Calu3 (cell line): ENCODE measurements around the gene UMOD. TPM values are rescaled to one million over a fixed set of nuclear protein-coding genes. Genes with fewer than 3 reads are reported as not detected.

ENCODE experiments used
- BruUV-seq: library from RNA; stranded (reverse); fragments of 400-500 nt; replicated peaks from 2 replicates; lab custom pipeline; 2021; lab: Mats Ljungman, UMichigan
- CTCF ChIA-PET: fragments of 300-600 bp; sonication (Branson Sonifier 250); formaldehyde crosslinking; loops from one replicate; lab custom pipeline; 2022; ENCODE audit warnings: antibody characterized with exemption; lab: Charles Lee
- DNase-seq: peaks from one replicate; pipeline ENCODE4 v3.0.0; 2022
- H3K27ac Mint-ChIP-seq: one replicate; pipeline ENCODE4 v1.8.0; 2022; ENCODE audit warnings: mixed read lengths; ENCODE audit not compliant: unreplicated experiment
- H3K27me3 Mint-ChIP-seq: one replicate; pipeline ENCODE4 v1.8.0; 2022; ENCODE audit warnings: mixed read lengths; ENCODE audit not compliant: unreplicated experiment
- H3K36me3 Mint-ChIP-seq: one replicate; pipeline ENCODE4 v1.8.0; 2022; ENCODE audit warnings: mild to moderate bottlenecking, moderate library complexity, mixed read lengths; ENCODE audit not compliant: insufficient read depth, unreplicated experiment
- H3K4me1 Mint-ChIP-seq: one replicate; pipeline ENCODE4 v1.8.0; 2022; ENCODE audit warnings: mild to moderate bottlenecking, low read depth, mixed read lengths; ENCODE audit not compliant: unreplicated experiment
- H3K4me3 Mint-ChIP-seq: one replicate; pipeline ENCODE4 v1.8.0; 2022; ENCODE audit warnings: mild to moderate bottlenecking, low read depth, moderate library complexity, mixed read lengths; ENCODE audit not compliant: unreplicated experiment
- H3K9me3 Mint-ChIP-seq: one replicate; pipeline ENCODE4 v1.8.0; 2022; ENCODE audit warnings: low read depth, mixed read lengths; ENCODE audit not compliant: unreplicated experiment
- intact Hi-C: fragments of 100-400 bp; cut with micrococcal nuclease; formaldehyde crosslinking; loops from one replicate; pipeline ENCODE4 v1.10.0; 2022; ENCODE audit not compliant: unreplicated experiment
- total RNA-seq: library from RNA; stranded (reverse); gene quantifications from 2 replicates; pipeline ENCODE4 v1.2.3, GENCODE V29; 2022
- TF ChIP-seq, protein P1 (sequence below): fragments of 200-600 bp; IDR thresholded peaks from one replicate; pipeline ENCODE4 v1.8.0; 2022; ENCODE audit warnings: antibody characterized with exemption; ENCODE audit not compliant: unreplicated experiment

Gene UMOD
- total RNA-seq, 1 experiment from 2014 or later: not detected

DNA sequence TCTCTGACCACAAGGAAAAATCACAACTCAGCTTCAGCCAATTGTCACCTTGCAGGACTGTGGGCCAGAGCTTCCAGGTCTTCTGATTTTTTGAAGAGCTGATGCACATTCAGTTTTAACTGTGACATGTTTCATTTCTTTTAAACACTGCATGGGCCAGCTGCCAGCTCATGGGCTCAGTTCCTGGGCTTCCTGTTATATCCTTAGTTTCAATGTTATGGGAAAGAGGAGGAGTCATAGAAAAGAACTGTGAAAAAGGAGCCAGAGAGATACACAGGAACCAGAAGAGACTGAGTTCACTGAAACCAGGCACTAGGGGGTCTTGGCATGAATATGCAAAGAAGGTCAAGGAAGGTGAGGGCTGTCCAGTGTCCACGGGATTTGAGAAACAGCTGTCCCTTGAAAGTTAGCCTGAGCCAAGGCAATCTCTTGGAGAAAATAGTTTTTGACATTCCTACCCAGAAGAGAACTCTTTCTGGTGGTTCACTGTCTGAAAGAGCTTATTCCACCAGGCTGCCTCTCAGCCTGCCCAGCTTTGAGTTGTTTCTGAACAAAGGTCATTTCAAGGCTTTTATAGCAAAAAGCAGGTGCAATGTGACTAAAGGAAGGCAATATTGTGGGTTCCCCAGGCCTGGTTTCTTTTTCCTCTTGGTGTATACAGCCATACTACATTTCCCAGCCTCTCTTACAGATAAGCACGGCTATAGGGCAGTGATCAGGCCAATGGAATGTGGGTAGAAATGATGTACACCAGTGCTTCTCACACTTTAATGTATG lies 41.5 kb upstream of the UMOD start:
- no peaks in the 10 kb centered on the region for H3K9me3 Mint-ChIP-seq
- CTCF ChIA-PET: interaction anchor here (0.9 kb wide), 1 partner anchor 9 kb away, joined by 3 read pairs; no protein-coding TSS in a partner anchor
- no peaks in the 10 kb centered on the region for H3K36me3 Mint-ChIP-seq
- TF ChIP-seq, protein P1, sequence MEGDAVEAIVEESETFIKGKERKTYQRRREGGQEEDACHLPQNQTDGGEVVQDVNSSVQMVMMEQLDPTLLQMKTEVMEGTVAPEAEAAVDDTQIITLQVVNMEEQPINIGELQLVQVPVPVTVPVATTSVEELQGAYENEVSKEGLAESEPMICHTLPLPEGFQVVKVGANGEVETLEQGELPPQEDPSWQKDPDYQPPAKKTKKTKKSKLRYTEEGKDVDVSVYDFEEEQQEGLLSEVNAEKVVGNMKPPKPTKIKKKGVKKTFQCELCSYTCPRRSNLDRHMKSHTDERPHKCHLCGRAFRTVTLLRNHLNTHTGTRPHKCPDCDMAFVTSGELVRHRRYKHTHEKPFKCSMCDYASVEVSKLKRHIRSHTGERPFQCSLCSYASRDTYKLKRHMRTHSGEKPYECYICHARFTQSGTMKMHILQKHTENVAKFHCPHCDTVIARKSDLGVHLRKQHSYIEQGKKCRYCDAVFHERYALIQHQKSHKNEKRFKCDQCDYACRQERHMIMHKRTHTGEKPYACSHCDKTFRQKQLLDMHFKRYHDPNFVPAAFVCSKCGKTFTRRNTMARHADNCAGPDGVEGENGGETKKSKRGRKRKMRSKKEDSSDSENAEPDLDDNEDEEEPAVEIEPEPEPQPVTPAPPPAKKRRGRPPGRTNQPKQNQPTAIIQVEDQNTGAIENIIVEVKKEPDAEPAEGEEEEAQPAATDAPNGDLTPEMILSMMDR: no peak
- BruUV-seq: no TSS peak
- H3K27ac Mint-ChIP-seq: no peak overlapping the region
- H3K27me3 Mint-ChIP-seq: peaks cover 11% of the 10 kb centered on the region
- no peak for DNase-seq
- no peak overlapping the region for H3K4me3 Mint-ChIP-seq
- intact Hi-C loops: no loop called here
- H3K4me1 Mint-ChIP-seq: no peaks in the 10 kb centered on the region

DNA sequence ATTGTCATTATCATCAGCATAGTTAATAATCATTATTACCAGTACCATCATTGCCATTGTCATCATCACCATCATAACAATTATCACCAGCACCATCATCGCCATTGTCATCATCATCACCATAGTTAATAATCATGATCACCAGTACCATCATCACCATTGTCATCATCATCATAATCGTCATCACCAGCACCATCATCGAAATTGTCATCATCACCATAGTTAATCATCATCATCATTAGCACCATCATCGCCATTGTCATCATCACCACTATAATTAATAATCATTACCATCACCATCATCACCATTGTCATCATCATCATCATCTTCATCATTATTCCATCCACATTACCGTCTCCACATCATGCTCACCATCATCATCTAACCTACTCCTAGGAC lies 38.5 kb upstream of the UMOD start:
- Mint-ChIP-seq H3K36me3 (no peaks in the 10 kb centered on the region), H3K4me1 (no peaks in the 10 kb centered on the region), H3K27ac (no peak overlapping the region), H3K4me3 (no peak overlapping the region), H3K27me3 (peaks cover 33% of the 10 kb centered on the region), H3K9me3 (no peaks in the 10 kb centered on the region)
- BruUV-seq: no TSS peak
- no peak for DNase-seq
- TF ChIP-seq, protein P1: no peak
- intact Hi-C loops: no loop called here
- CTCF ChIA-PET: no interaction called here

DNA sequence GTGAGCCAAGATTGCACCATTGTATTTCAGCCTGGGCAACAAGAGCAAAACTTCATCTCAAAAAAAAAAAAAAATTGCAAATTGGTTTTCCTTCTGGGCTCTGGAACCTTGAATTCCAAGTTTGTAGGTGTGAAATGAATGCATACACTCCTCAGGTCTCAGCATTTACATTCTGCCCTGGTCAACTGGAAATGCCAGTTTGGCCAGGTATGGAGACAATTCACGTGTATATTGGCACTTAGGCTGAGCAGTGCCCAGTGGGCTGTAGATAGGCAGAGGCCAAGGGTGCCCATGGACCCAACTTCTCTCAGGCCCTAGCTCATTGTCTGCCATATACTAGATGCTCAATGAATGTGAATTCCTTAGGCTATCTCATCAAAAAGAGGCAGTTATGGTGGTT lies 36.3 kb upstream of the UMOD start:
- Mint-ChIP-seq H3K9me3 (no peaks in the 10 kb centered on the region), H3K27me3 (peaks cover 44% of the 10 kb centered on the region), H3K36me3 (no peaks in the 10 kb centered on the region), H3K27ac (no peak overlapping the region), H3K4me1 (no peaks in the 10 kb centered on the region), H3K4me3 (no peak overlapping the region)
- TF ChIP-seq, protein P1: no peak
- CTCF ChIA-PET: interaction anchor here (0.7 to 1.2 kb wide), 2 partner anchors 27 to 446 kb away, joined by 3 to 4 read pairs; no protein-coding TSS in a partner anchor
- no peak for DNase-seq
- intact Hi-C loops: loop anchor here (5.0 to 10.0 kb wide), 4 partner anchors 87 to 807 kb away; no protein-coding TSS in a partner anchor
- no TSS peak for BruUV-seq

DNA sequence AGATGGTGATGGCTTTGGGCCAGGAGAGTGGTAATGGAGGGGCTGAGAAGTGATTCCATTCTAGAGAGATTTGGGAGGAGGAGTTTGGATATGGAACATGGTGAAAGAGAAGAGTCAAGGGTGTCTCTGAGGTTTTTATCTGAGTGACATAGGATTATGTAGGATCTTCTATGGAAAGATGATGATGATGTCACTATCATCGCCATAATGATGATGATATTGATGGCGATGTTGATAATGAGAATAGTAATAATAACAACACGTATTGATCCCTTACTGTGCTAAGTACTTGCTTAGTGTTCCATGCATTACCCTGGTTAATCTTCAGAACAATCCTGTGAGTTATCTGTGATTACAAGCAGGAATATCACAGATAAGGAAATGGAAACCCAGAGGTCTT lies 35.5 kb upstream of the UMOD start:
- Mint-ChIP-seq H3K9me3 (no peaks in the 10 kb centered on the region), H3K27ac (no peak overlapping the region), H3K4me1 (no peaks in the 10 kb centered on the region), H3K4me3 (no peak overlapping the region), H3K36me3 (no peaks in the 10 kb centered on the region), H3K27me3 (peaks cover 42% of the 10 kb centered on the region)
- TF ChIP-seq, protein P1: no peak
- intact Hi-C loops: loop anchor here (5.0 to 10.0 kb wide), 4 partner anchors 86 to 806 kb away; no protein-coding TSS in a partner anchor
- CTCF ChIA-PET: interaction anchor here (0.7 to 5.8 kb wide), 2 partner anchors 446 to 482 kb away, joined by 4 to 99 read pairs; no protein-coding TSS in a partner anchor
- BruUV-seq: no TSS peak
- DNase-seq: no peak
